ENCODE data around the gene STIM2.
A peak's percentile ranks its signal among the peaks of the same experiment; 100 is the strongest.

Gene STIM2

GRCh38 chr4:27046851-27047250 lies 186.2 kb downstream of the STIM2 start:
- no peak for DNase-seq (ENCODE audit: low spot score)

- DNase-seq (ENCODE audit: low spot score): peak; percentile 57
These were observed 188.0 kb downstream of the STIM2 start for GRCh38 chr4:27048429-27049238.

GRCh38 chr4:27049239-27049829 lies 188.7 kb downstream of the STIM2 start:
- no peak for DNase-seq (ENCODE audit: low spot score)

- no peak for DNase-seq (ENCODE audit: low spot score)
These were observed 190.1 kb downstream of the STIM2 start for GRCh38 chr4:27050731-27051130.

DNA sequence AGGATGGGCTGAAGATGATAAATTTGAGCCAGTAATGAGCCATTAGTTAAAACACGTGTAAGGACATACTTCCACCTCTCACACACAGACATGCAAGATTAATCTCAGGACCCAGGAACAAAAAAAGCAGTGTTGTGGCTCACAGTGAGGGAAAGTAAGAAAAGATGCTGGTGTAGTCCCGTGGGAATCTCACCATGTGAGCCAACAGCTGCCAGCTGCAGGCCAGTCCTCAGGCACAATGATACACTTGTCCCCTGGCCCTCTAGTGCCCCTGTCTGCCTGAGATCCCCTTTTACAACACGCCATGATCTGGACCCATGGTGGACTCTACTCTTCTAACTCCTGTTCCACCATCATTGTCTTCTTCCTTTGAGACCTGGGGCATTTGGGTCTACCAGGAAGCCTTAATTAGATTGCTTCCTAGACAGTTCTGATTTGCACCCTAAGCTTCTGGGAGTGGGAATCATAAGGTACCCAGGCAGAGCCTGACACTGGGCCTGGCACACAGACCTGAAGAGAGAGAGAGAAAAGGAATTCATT lies 194.7 kb downstream of the STIM2 start:
- no peak for DNase-seq (ENCODE audit: low spot score)

DNA sequence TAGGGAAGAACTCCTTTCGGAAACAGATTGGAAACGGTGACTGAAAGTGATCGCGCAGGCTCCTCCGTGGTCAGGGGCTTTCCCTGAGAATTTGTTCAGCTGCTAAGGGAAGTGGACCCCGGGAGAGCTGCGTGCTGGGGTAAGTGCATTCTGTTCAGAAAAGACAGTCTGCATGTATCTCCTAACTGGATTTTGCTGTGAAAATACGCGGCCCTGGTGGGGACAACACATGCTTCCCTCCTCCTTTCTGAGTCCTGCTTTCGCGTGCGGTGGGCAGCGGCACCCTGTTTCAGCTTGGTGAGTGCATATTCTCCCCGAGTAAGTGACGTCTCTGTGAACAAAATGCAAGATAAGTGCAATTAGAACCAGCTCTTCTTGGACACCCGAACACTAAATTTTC lies 195.6 kb downstream of the STIM2 start:
- no peak for DNase-seq (ENCODE audit: low spot score)

- no peak for DNase-seq (ENCODE audit: low spot score)
These were observed 196.4 kb downstream of the STIM2 start for GRCh38 chr4:27057053-27057452.

DNA sequence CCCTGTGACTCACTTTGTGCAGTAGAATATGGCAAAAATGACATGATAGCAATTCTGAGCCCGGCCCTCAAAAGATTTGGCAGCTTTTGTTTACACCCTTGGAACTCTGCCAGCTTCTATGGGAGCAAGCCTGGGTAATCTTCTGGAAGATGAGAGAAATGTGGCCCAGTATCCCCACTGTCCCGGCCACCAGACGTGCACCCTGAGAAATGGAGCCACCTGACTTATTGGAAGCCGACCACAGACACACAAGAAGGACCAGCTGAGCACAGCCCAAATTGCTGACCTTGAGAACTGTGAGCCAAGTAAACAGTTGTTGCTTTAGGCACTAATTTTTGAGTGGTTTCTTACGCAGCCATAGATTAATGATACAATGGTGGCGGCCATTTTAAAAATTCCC lies 197.0 kb downstream of the STIM2 start:
- no peak for DNase-seq (ENCODE audit: low spot score)

- no peak for DNase-seq (ENCODE audit: low spot score)
These were observed 198.3 kb downstream of the STIM2 start for GRCh38 chr4:27058819-27059406.

DNA sequence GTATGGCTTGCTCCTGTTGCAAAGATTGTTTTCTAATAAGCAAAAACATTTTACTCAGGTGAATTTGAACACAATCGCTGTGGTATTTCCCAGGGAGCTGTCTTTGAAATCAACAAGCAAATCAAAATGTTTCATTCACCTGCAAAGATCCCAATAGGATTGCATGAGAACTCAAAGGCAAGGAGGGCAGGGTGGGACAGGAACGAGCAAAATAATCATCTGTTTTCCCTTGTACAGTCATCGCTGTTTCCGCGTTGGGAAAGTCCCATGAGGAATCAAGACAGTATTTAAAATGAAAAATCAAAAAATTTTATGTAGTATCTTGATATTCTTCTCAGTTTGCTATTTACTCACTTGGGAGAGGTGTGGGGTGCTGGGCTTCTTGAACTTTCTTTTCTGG lies 198.8 kb downstream of the STIM2 start:
- no peak for DNase-seq (ENCODE audit: low spot score)

- DNase-seq (ENCODE audit: low spot score): no peak
These were observed 201.6 kb downstream of the STIM2 start for GRCh38 chr4:27062256-27062655.

- no peak for DNase-seq (ENCODE audit: low spot score)
These were observed 205.9 kb downstream of the STIM2 start for GRCh38 chr4:27066591-27066990.

DNA sequence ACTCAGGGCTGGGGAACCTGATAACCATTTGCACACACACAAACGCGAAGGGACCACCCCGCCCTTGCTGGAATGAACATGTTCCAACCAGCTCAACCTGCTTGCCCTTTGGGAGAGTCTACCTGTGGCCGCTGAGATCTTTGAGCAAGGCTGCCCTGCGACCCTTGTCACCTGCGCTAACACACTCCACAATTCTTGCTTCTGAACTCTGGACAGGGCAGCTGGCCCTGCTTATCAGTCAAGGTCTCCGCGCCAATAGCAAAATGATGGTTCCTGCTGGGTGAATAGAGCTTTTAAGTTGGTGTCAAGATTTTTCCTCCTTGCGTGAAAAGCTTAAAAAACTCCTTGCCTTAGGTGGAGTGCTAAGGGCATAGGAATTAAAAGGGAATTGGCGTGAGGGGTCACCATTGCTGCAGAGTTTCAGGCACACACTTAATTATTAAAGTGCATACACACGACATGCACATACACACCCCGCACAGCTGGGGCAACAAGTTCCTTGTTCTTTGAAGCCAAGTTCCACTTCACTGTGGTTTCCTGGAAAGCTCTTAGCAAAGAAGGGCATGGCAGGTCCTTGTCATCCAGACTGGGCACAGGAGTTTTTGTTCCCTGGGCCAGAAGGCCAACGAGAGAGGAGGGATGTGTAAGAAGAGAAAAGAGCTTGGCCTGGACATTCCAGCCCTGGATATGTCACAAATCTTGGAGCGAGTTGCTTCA lies 207.7 kb downstream of the STIM2 start:
- DNase-seq (ENCODE audit: low spot score): no peak
